Subcutaneous abdominal adipose tissue (tissue), 5 donors: ENCODE results near the gene SPART.

Experiments
- H3K27ac ChIP-seq: one replicate; pipeline ENCODE4 v1.7.0; 2013; ENCODE audit warnings: low read depth, mild to moderate bottlenecking, inconsistent platforms, low read length, moderate library complexity
- H3K27me3 ChIP-seq, 5 donors: one replicate each; pipeline ENCODE4 v1.7.0; 2013; ENCODE audit warnings: low read length in 5 of 5, inconsistent platforms in 1 of 5; ENCODE audit not compliant: control insufficient read depth in 5 of 5, insufficient read depth in 4 of 5
- H3K36me3 ChIP-seq, 5 donors: one replicate each; pipeline ENCODE4 v1.7.0; 2013; ENCODE audit warnings: low read length in 5 of 5; ENCODE audit not compliant: control insufficient read depth in 5 of 5, insufficient read depth in 5 of 5
- H3K4me1 ChIP-seq, 5 donors: one replicate each; pipeline ENCODE4 v1.7.0; 2013; ENCODE audit warnings: low read length in 5 of 5, mild to moderate bottlenecking in 3 of 5, moderate library complexity in 1 of 5; ENCODE audit not compliant: control insufficient read depth in 5 of 5, insufficient read depth in 5 of 5
- H3K4me3 ChIP-seq, 5 donors: one replicate each; pipeline ENCODE4 v1.7.0; 2013; ENCODE audit warnings: low read length in 5 of 5, low read depth in 1 of 5
- H3K9ac ChIP-seq, 5 donors: one replicate each; pipeline ENCODE4 v1.7.0; 2013; ENCODE audit warnings: low read length in 5 of 5, mild to moderate bottlenecking in 4 of 5, moderate library complexity in 3 of 5
- H3K9me3 ChIP-seq, 5 donors: one replicate each; pipeline ENCODE4 v1.7.0; 2013; ENCODE audit warnings: low read length in 5 of 5; ENCODE audit not compliant: control insufficient read depth in 5 of 5
- donor health status: healthy.
- donor health status: healthy.
- donor health status: healthy.
- donor health status: healthy.
- donor health status: healthy.

The SPART gene

GRCh38 chr13:36355632-36356031, 9.4 kb upstream of the SPART start:
- Histone ChIP-seq H3K27me3 (no peaks in the 10 kb centered on the region), H3K9me3 (no peaks in the 10 kb centered on the region), H3K4me1 (peaks cover 0 to 6% (median 0%) of the 10 kb centered on the region in 5 donors), H3K27ac (no peak overlapping the region), H3K9ac (no peak overlapping the region), H3K4me3 (no peak overlapping the region), H3K36me3 (no peaks in the 10 kb centered on the region)

- Histone ChIP-seq H3K9me3 (no peaks in the 10 kb centered on the region), H3K4me3 (no peak overlapping the region), H3K27ac (no peak overlapping the region)
Observed at GRCh38 chr13:36354842-36355623, 8.8 kb upstream of the SPART start.

GRCh38 chr13:36353001-36353400, 6.8 kb upstream of the SPART start:
- Histone ChIP-seq H3K36me3 (no peaks in the 10 kb centered on the region), H3K4me1 (peaks cover 0 to 6% (median 0%) of the 10 kb centered on the region in 5 donors), H3K27ac (no peak overlapping the region), H3K4me3 (no peak overlapping the region), H3K9ac (no peak overlapping the region), H3K27me3 (no peaks in the 10 kb centered on the region), H3K9me3 (no peaks in the 10 kb centered on the region)

More at GRCh38 chr13:36354842-36355623, 8.8 kb upstream of the SPART start:
- no peak overlapping the region for H3K9ac ChIP-seq
- H3K36me3 ChIP-seq, result no peaks in the 10 kb centered on the region
- H3K27me3 ChIP-seq, result no peaks in the 10 kb centered on the region
- peaks cover 0 to 6% (median 0%) of the 10 kb centered on the region in 5 donors for H3K4me1 ChIP-seq

GRCh38 chr13:36352350-36352749, 6.2 kb upstream of the SPART start:
- Histone ChIP-seq H3K4me1 (peaks cover 0 to 5% (median under 1%) of the 10 kb centered on the region in 5 donors), H3K9ac (no peak overlapping the region), H3K27me3 (no peaks in the 10 kb centered on the region), H3K27ac (no peak overlapping the region), H3K9me3 (no peaks in the 10 kb centered on the region), H3K4me3 (no peak overlapping the region), H3K36me3 (no peaks in the 10 kb centered on the region)

- no peak overlapping the region for H3K9ac ChIP-seq
- no peak overlapping the region for H3K27ac ChIP-seq
- no peak overlapping the region for H3K4me3 ChIP-seq
Observed at GRCh38 chr13:36347531-36348210, 1.5 kb upstream of the SPART start.

GRCh38 chr13:36345438-36346221, 564 bp downstream of the SPART start:
- Histone ChIP-seq H3K9ac (peak overlapping the region; percentile 93 to 99 (median 99)), H3K4me3 (peak overlapping the region; percentile 77 to 99 (median 90)), H3K4me1 (peaks cover 0 to 34% (median 25%) of the 10 kb centered on the region in 5 donors), H3K9me3 (no peaks in the 10 kb centered on the region), H3K36me3 (no peaks in the 10 kb centered on the region), H3K27ac (peak overlapping the region; percentile 100), H3K27me3 (no peaks in the 10 kb centered on the region)

More at GRCh38 chr13:36347531-36348210, 1.5 kb upstream of the SPART start:
- no peaks in the 10 kb centered on the region for H3K9me3 ChIP-seq
- no peaks in the 10 kb centered on the region for H3K27me3 ChIP-seq
- peaks cover 0 to 26% (median 20%) of the 10 kb centered on the region in 5 donors for H3K4me1 ChIP-seq
- H3K36me3 ChIP-seq, result no peaks in the 10 kb centered on the region

GRCh38 chr13:36344886-36345437, 1.2 kb downstream of the SPART start:
- peaks cover 0 to 34% (median 25%) of the 10 kb centered on the region in 5 donors for H3K4me1 ChIP-seq
- H3K4me3 ChIP-seq, result peak overlapping the region; percentile 77 to 99 (median 90)
- H3K9me3 ChIP-seq, result no peaks in the 10 kb centered on the region
- H3K36me3 ChIP-seq, result no peaks in the 10 kb centered on the region
- H3K9ac ChIP-seq, result peak overlapping the region; percentile 93 to 99 (median 99)
- peak overlapping the region; percentile 100 for H3K27ac ChIP-seq
- H3K27me3 ChIP-seq, result no peaks in the 10 kb centered on the region

GRCh38 chr13:36344173-36344572, 2.0 kb downstream of the SPART start:
- Histone ChIP-seq H3K4me3 (peak overlapping the region in 2 of 5 donors; percentile 15 to 99), H3K9me3 (no peaks in the 10 kb centered on the region), H3K27me3 (no peaks in the 10 kb centered on the region), H3K4me1 (peaks cover 0 to 34% (median 25%) of the 10 kb centered on the region in 5 donors), H3K9ac (peak overlapping the region in 1 of 5 donors; percentile 99), H3K27ac (peak overlapping the region; percentile 100), H3K36me3 (no peaks in the 10 kb centered on the region)

- H3K4me1 ChIP-seq, result peaks cover 0 to 34% (median 25%) of the 10 kb centered on the region in 5 donors
- no peaks in the 10 kb centered on the region for H3K27me3 ChIP-seq
- peak overlapping the region in 1 of 5 donors; percentile 15 for H3K4me3 ChIP-seq
- peak overlapping the region; percentile 100 for H3K27ac ChIP-seq
- no peaks in the 10 kb centered on the region for H3K9me3 ChIP-seq
- H3K9ac ChIP-seq, result no peak overlapping the region
- no peaks in the 10 kb centered on the region for H3K36me3 ChIP-seq
Observed at GRCh38 chr13:36343766-36344165, 2.4 kb downstream of the SPART start.
